ENCODE data around the gene B4GALT4.
"Not testable (repeated sequence)": the region's sequence is repeated elsewhere in the genome, so short reads cannot be mapped to it uniquely, and the experiment has no call there.

B4GALT4 gene

GRCh38 chr3:119194237-119195150 is 46.2 kb downstream of the B4GALT4 start:
- no peak for DNase-seq

- DNase-seq, result no peak
Measured at GRCh38 chr3:119191800-119192199, 48.9 kb downstream of the B4GALT4 start.

GRCh38 chr3:119187266-119187665 is 53.4 kb downstream of the B4GALT4 start:
- no peak for DNase-seq

- no peak for DNase-seq
Measured at GRCh38 chr3:119184796-119185570, 55.7 kb downstream of the B4GALT4 start.

- no peak for DNase-seq
Measured at GRCh38 chr3:119184111-119184510, 56.6 kb downstream of the B4GALT4 start.

- DNase-seq, result no peak
Measured at GRCh38 chr3:119181765-119182164, 58.9 kb downstream of the B4GALT4 start.

GRCh38 chr3:119177321-119177720 is 63.4 kb downstream of the B4GALT4 start:
- no peak for DNase-seq

- no peak for DNase-seq
Measured at GRCh38 chr3:119176778-119177177, 63.9 kb downstream of the B4GALT4 start.

- DNase-seq, result no peak
Measured at GRCh38 chr3:119175872-119176756, 64.6 kb downstream of the B4GALT4 start.

- no peak for DNase-seq
Measured at GRCh38 chr3:119173325-119173724, 67.4 kb downstream of the B4GALT4 start, which contains the start of gene UPK1B. Gene UPK1B (plus strand): TSS chr3:119173598. CDS start chr3:119186742, 13,144 bp downstream.

GRCh38 chr3:119170821-119171220 is 69.9 kb downstream of the B4GALT4 start:
- no peak for DNase-seq

GRCh38 chr3:119164745-119165144 is 75.9 kb downstream of the B4GALT4 start:
- not testable (repeated sequence) for DNase-seq
